Skeletal muscle cell (primary cell): ENCODE data around the gene EVI5L.
A peak's percentile ranks its signal among the peaks of the same experiment; 100 is the strongest.
"Not testable (repeated sequence)": the region's sequence is repeated elsewhere in the genome, so short reads cannot be mapped to it uniquely, and the experiment has no call there.

Experiments used
- DNase-seq: peaks from one replicate; pipeline ENCODE4 v3.0.0-alpha.2; 2010; ENCODE audit warnings: low read depth
- H3K4me3 ChIP-seq: 2 replicates; pipeline ENCODE4 v1.5.1; 2011; ENCODE audit warnings: low read depth, mild to moderate bottlenecking, control low read depth, low read length, moderate library complexity

The EVI5L gene

GRCh38 chr19:7811989-7812388 is 18.0 kb upstream of the EVI5L start:
- no peak for DNase-seq
- H3K4me3 ChIP-seq = no peak overlapping the region

DNA sequence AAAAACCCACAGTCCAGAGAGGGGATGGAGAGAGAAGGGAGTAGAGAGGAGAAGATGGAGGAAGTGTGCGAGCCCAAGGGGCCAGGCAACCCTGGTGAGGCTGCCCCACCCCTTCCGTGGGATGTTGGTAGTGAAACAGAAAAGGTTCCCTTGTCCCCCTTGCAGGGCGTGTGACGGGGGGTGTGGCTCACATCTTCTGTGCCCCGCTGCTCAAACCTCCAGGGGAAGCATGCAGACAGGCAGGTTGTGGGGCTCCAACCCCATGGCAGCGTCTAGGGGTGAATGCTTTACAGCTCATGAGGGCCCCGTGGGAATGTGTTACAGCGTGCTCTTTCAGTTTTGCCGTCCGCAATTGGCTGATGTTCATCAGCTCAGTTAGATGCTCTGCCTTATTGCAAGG is 14.7 kb upstream of the EVI5L start:
- no peak overlapping the region for H3K4me3 ChIP-seq
- DNase-seq = no peak

DNA sequence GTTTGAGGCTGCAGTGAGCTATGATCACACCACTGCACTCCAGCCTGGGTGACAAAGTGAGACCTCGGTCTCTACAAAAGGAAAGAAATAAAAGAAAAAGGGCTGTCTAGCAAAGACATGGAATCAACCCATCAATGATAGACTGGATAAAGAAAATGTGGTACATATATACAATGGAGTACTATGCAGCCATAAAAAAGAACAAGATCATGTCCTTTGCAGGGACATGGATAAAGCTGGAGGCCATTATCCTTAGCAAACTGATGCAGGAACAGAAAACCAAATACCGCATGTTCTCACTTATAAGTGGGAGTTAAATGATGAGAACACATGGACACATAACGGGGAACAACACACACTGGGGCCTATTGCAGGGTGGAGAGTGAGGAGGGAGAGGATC is 14.0 kb upstream of the EVI5L start:
- not testable (repeated sequence) for H3K4me3 ChIP-seq, DNase-seq

DNA sequence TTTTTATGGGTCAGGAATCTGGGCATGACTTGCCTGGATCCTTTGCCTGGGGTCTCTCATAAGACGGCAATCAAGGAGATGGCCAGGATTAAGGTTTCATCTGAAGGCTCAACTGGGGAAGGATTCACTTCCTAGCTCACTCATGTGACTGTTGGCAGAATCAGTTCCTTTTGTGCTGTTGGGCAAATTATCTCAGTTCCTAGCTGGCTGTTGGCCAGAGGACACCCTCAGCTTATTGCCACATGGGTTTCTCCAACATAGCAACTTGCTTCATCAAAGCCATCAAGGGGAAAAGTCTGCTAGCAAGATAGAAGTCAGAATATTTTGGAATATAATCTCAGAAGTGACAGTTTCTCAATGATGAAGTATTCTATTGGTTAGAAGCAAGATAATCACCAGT is 12.2 kb upstream of the EVI5L start:
- DNase-seq = no peak
- H3K4me3 ChIP-seq = no peak overlapping the region

- H3K4me3 ChIP-seq = no peak overlapping the region
- no peak for DNase-seq
Observed at GRCh38 chr19:7818806-7819205, 11.2 kb upstream of the EVI5L start.

DNA sequence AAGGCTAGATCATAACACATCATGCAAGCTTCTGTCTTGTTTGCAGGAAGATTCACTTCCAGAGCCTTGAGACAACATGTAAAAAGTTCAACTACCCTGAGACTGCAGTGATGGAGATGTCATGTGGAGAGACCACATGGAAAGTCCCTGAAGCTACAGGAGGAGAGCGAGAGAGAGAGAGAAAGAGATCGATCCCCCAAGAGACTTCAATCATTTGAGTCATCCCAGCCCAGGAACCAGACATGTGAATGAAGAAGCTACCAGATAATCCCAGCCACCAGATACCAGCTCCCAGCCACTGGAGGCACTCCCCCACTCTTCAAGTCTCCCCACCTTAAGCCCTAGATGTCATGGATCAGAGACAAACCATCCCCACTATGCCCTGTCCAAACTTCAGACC is 10.7 kb upstream of the EVI5L start:
- no peak for DNase-seq
- H3K4me3 ChIP-seq = no peak overlapping the region

DNA sequence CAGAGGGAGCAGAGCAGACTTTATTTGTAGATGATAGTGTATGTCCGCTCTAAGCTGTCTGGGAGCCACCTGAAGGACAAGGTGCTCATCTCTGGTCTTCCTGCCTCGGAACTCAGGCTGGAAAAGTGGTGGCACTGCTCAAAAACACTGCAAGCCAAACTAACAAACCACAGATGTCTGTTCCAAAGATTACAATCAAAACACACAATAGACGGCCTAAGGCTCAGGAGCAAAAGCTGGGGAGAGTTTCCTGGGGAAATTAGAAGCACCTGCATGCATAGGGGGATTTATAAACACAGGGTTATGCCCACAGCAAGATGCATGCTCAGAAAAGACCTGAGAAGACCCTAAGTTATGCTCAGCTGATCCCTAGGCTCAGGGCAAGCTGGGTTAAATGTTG is 9.4 kb upstream of the EVI5L start:
- no peak overlapping the region for H3K4me3 ChIP-seq
- no peak for DNase-seq

DNA sequence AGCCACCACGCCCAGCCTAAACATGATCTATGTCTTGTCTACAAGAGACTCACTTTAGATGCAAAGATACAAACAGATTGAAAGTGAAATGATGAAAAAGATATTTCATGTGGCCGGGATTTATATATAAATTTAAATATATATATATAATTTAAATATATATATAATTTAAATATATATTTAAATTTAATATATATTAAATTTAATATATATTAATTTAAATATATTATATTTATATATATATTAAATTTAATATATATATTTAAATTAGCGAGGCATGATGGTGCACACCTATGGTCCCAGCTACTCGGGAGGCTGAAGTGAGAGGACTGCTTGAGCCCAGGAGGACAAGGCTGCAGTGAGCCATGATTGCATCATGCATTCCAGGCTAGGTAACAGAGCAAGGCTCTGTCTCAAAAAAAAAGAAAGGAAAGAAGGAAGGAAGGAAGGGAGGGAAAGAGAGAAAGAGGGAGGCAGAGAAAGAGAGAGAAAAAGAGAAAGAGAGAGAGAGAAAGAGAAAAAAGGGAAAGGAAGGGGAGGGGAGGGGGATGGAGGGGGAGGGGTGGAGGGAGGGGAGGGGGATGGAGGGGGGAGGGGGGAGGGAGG is 7.0 kb upstream of the EVI5L start:
- DNase-seq = no peak
- no peak overlapping the region for H3K4me3 ChIP-seq

GRCh38 chr19:7823686-7824301 is 6.2 kb upstream of the EVI5L start:
- H3K4me3 ChIP-seq = no peak overlapping the region
- no peak for DNase-seq

DNA sequence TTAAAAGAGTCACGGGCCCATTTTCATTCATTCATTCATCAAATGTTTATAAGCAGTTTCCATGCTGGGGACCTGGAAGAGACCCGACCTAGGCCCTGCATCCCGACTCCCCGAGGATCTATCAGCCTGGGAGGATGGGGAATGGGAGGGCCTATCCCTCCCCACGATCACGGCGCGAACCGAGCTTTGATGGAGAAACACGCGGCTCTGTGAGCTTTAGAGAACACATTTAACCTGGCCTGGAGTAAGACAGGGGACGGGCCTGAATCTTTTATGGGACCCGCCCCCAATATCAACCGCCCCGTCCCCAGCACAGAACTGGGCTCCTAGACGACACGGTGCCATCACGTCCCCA is 875 bp upstream of the EVI5L start:
- H3K4me3 ChIP-seq = peak overlapping the region; percentile 45
- no peak for DNase-seq

- H3K4me3 ChIP-seq = peak overlapping the region; percentile 61
- DNase-seq = no peak
Observed at GRCh38 chr19:7830272-7830771, 304 bp downstream of the EVI5L start.

DNA sequence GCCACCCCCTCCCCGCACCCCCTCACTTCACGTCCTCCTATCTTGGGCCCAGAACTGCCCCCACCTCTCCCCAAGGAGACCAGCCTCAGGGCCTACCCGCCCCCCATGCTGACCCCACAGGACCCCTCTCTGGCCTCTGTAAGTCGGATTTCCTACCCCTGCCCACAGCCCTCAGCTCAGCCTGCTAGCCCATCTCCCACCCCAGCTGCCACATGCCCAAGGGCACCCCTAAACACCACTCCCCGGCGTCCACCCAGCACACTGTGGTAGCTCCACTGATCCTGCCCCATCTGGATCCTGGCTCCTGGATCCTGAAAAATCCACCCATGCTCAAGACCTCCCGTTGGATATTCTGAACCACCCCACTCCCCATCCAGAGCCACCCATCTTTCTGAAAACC is 805 bp downstream of the EVI5L start:
- DNase-seq = no peak
- peak overlapping the region; percentile 61 for H3K4me3 ChIP-seq

DNA sequence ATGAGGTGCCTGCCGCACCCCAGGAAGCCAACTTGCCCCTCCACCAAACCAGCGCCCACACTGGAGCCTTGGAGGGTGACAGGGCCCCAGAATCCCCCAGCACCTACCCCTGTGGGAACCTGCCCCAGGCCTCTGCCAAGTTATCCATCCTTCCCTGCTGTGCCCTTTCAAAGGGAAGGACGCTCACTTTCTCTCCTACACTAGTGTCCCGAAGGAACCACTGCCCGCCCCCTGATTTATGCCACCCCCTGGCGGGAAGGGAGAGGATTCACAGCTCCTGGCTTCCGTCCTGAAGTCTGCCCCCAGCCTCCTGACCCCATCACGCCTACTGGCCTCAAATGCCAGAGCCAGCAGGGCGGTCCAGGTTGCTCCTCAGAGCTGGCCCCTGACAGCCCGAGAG is 1.4 kb downstream of the EVI5L start:
- H3K4me3 ChIP-seq = peak overlapping the region; percentile 3
- DNase-seq = no peak

GRCh38 chr19:7832009-7832408 is 2.0 kb downstream of the EVI5L start:
- no peak for DNase-seq
- no peak overlapping the region for H3K4me3 ChIP-seq

DNA sequence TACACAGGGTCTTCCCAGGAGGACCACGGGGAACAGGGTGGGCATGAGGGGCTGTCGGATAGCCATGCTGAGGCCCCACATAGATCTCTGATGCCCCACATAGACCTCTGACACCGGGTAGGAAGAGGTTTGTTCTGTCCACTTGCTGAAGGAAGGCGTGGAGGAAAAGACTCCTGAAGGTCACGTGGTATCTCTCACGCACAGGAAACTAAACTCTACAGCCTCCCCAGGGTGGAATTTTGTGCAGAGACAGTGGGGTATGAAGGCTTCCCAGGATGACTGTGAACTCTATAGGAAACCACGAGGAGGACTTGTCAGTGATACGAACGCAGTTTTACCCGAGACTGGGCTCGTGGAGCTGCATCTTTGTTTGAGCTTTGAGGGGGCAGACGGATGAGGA is 2.8 kb downstream of the EVI5L start:
- DNase-seq = no peak
- H3K4me3 ChIP-seq = no peak overlapping the region

- DNase-seq = peak; percentile 30
- H3K4me3 ChIP-seq = no peak overlapping the region
Observed at GRCh38 chr19:7833225-7834099, 3.4 kb downstream of the EVI5L start.

GRCh38 chr19:7839476-7839875 is 9.5 kb downstream of the EVI5L start:
- DNase-seq = no peak
- no peak overlapping the region for H3K4me3 ChIP-seq

GRCh38 chr19:7840629-7841028 is 10.6 kb downstream of the EVI5L start:
- DNase-seq = no peak
- no peak overlapping the region for H3K4me3 ChIP-seq

DNA sequence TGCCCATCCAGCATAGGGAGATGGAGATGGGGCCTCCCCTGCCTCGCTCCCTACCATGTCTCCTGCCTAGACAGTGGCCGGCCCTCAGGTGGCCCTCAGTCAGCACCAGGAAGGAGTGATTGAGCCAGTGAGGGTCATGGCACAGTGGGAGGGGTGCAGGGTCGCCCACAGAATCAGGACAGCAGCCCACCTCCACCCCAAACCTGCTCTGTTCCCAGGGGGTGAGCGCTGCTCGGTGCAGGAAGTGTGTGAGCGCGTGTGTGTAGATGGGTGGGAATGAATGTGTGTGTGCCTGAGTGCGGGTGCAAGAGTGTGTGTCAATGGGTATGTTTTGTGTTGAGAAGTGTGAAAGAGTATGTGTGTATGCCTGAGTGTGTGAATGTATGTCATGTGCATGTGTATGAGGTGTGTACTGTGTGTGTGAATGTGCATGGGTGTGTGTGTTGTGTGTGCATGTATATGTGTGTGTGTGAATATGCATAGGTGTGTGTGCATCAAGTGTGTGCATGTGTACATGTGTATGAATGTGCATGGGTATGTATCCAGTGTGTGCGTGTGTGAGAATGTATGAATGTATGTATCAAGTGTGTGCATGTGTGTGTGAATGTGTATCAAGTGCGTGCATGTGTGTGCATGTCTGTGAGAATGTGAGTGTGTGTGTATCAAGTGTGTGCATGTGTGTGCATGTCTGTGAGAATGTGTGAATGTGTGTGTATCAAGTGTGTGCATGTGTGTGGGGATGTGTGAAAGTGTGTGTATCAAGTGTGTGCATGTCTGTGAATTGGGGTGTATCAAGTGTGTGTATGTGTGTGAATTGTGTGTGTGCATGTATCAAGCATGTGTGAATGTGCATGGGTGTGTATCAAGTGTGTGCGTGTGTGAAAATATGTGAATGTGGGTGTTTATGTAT is 12.0 kb downstream of the EVI5L start:
- H3K4me3 ChIP-seq = no peak overlapping the region

More for the DNA sequence above, 12.0 kb downstream of the EVI5L start:
- DNase-seq = no peak
